WI38 (cell line): ENCODE measurements around the gene DYNC1H1.

Experiments used
- H3K4me3 ChIP-seq: 2 replicates; pipeline ENCODE4 v1.5.1; 2011; ENCODE audit warnings: low read depth, mild to moderate bottlenecking, control low read depth, low read length
- TF ChIP-seq, protein P1 (sequence below): IDR thresholded peaks from 2 replicates; pipeline ENCODE4 v1.5.1; 2012; ENCODE audit warnings: low read depth, mild to moderate bottlenecking, control low read depth, low read length

DYNC1H1 gene

DNA sequence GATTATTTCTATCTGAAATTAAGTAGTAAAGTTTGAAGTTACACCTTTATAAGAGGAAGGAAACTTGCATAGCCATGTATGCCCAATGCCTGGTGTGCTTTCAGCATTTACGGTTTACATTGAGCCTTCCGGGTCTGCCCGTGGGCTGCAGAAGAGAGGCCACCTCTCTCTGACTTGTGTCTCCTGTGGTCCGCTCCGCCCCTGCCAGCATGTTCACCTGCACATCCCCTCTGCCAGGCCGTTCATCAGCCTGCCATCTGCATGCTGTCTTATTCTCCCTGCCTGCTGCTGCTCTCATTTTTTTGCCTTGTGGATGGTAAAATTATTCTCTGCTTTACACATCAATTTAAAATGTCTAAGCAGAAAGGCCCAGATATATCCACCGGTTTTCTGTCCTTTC, 41.5 kb upstream of the DYNC1H1 start:
- H3K4me3 ChIP-seq = no peak overlapping the region
- TF ChIP-seq, protein P1, sequence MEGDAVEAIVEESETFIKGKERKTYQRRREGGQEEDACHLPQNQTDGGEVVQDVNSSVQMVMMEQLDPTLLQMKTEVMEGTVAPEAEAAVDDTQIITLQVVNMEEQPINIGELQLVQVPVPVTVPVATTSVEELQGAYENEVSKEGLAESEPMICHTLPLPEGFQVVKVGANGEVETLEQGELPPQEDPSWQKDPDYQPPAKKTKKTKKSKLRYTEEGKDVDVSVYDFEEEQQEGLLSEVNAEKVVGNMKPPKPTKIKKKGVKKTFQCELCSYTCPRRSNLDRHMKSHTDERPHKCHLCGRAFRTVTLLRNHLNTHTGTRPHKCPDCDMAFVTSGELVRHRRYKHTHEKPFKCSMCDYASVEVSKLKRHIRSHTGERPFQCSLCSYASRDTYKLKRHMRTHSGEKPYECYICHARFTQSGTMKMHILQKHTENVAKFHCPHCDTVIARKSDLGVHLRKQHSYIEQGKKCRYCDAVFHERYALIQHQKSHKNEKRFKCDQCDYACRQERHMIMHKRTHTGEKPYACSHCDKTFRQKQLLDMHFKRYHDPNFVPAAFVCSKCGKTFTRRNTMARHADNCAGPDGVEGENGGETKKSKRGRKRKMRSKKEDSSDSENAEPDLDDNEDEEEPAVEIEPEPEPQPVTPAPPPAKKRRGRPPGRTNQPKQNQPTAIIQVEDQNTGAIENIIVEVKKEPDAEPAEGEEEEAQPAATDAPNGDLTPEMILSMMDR = no peak

DNA sequence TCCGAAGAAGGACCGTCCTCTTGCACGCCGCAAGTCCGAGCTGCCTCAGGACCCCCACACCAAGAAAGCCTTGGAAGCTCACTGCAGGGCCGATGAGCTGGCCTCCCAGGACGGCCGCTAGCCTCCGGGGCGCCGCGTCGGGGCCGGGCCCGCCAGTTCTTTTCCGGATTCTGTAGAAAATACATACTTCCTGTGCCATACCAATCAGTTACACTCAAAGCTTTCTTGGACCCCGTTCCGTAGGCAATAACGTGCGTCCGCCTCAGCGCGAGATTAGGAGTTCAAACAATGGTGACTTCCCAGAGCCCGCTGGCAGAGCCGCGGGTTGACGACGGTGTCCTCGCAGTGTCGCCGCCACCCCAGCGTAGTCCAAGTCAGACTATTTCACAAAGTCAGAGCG, 39.2 kb upstream of the DYNC1H1 start:
- TF ChIP-seq, protein P1 = no peak
- no peak overlapping the region for H3K4me3 ChIP-seq

DNA sequence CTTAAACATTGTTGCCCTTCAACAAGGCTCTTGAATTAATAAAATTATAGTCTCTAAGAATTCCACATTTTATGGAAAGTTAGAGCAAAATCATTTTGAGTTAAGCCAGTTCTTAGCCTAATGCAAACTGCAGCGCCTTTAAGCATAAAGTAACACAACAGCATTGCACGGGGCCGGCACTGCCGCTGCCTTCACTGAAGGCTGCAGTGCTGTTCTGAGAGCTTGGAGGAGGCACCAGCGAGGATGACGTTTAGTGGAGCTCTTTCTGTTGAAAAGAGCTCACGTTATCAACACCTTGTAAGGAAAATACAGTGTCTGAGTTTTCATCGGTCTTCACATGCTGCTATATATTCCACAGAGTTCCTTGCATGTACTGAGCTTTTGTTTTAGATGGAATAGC, 38.3 kb upstream of the DYNC1H1 start:
- no peak overlapping the region for H3K4me3 ChIP-seq
- TF ChIP-seq, protein P1 = no peak

DNA sequence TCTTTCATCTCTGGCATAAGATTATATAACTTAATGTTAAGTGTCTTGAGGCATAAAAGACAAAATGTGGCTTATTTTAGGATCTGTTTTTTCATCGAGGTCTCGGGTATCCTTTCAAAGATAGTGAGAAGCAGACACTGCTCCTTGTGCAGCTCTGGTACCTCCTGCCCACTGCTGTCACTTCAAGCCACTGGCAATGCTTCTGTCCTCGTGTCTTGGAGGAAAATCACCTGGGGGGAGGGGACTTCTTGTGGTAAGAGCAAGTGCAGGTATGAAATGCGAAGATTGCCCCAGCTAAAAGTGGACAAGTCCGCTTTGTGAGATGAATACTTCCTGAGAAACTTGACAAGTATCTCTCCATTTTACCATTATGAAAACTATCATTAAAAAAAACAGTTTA, 37.8 kb upstream of the DYNC1H1 start:
- TF ChIP-seq, protein P1 = no peak
- no peak overlapping the region for H3K4me3 ChIP-seq

DNA sequence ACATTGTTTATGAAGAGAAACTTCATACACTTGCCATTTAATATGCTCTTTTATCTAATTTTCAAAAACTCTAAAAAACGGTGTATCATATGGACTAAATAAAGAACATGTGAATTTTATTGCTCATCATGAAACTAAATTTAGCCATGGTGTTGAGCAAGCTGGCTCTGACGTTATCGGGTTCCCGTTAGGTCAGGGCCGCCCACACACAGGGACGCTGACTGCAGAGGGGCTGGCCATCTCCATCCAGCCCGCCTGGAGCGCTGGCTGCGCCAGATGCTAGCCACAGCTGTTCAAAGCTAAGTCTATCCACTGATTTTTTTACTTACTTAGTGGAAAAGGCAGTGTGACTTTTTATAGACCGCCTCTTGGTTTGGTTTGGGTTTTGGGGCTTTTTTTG, 36.5 kb upstream of the DYNC1H1 start:
- H3K4me3 ChIP-seq = no peak overlapping the region
- TF ChIP-seq, protein P1 = no peak

- no peak overlapping the region for H3K4me3 ChIP-seq
- TF ChIP-seq, protein P1 = no peak
Observed at GRCh38 chr14:101928415-101928841, 35.9 kb upstream of the DYNC1H1 start.

DNA sequence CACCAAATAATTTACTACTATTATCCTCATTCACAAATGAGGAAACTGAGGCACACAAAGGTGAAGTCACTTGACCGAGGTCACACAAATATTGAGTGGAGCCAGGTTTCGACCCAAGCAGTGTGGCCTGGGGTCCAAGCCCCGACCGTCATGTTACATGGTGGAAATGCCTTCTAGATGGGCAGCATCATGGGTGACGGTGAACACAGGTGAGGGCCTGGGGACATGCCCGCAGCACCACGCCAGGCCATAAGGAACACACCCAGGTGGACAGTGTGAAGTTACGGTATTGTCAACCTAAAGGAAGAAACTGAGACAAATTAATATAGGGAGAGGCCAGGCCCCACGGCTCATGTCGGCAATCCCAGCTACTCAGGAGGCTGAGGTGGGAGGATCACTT, 35.3 kb upstream of the DYNC1H1 start:
- no peak overlapping the region for H3K4me3 ChIP-seq
- TF ChIP-seq, protein P1 = no peak
